PC-9 (cell line): ENCODE measurements around the gene HTT. TPM values are rescaled to one million over a fixed set of nuclear protein-coding genes. Genes with fewer than 3 reads are reported as not detected.

Experiments used
- BruUV-seq: library from RNA; stranded (reverse); fragments of 400-500 nt; replicated peaks from 2 replicates; lab custom pipeline; 2021; lab: Mats Ljungman, UMichigan
- CTCF ChIA-PET: fragments of 300-600 bp; sonication (Branson Sonifier 250); formaldehyde crosslinking; loops from one replicate; lab custom pipeline; 2022; ENCODE audit warnings: antibody characterized with exemption; lab: Charles Lee
- POLR2A ChIA-PET: fragments of 300-600 bp; sonication (Branson Sonifier 250); formaldehyde crosslinking; loops from one replicate; lab custom pipeline; 2022; ENCODE audit warnings: antibody characterized with exemption; ENCODE audit not compliant: unreplicated experiment; lab: Charles Lee
- DNase-seq, 2 experiments: peaks; one replicate each; pipeline versions ENCODE4 v3.0.0 to v3.0.0-alpha.2; 2015 to 2022; ENCODE audit warnings: mixed read lengths in 1 of 2
- H2AFZ ChIP-seq: fragments of 200-600 bp; sonication (generic); 2 replicates; pipeline ENCODE4 v1.8.1; 2017; ENCODE audit warnings: antibody characterized with exemption
- H3F3A ChIP-seq: fragments of 200-600 bp; sonication (generic); 2 replicates; pipeline ENCODE4 v1.8.1; 2017; ENCODE audit warnings: antibody characterized with exemption, mild to moderate bottlenecking, low read depth; ENCODE audit not compliant: insufficient read depth
- H3K27ac ChIP-seq: fragments of 200-600 bp; sonication (generic); 2 replicates; pipeline ENCODE4 v1.6.1; 2016; ENCODE audit warnings: mixed run types
- H3K27me3 ChIP-seq: fragments of 200-600 bp; sonication (generic); 2 replicates; pipeline ENCODE4 v1.6.1; 2016; ENCODE audit warnings: low read depth, mixed run types; ENCODE audit not compliant: insufficient read depth
- H3K36me3 ChIP-seq: fragments of 200-600 bp; sonication (generic); 2 replicates; pipeline ENCODE4 v1.6.1; 2016; ENCODE audit warnings: low read depth, mixed run types
- H3K4me1 ChIP-seq: fragments of 200-600 bp; sonication (generic); replicated peaks from 2 replicates; pipeline ENCODE4 v1.6.1; 2016; ENCODE audit warnings: mixed run types; ENCODE audit not compliant: insufficient read depth
- H3K4me2 ChIP-seq: fragments of 200-600 bp; sonication (generic); 2 replicates; pipeline ENCODE4 v1.6.1; 2017; ENCODE audit warnings: mixed run types
- H3K4me3 ChIP-seq: fragments of 200-600 bp; sonication (generic); 2 replicates; pipeline ENCODE4 v1.6.1; 2016; ENCODE audit warnings: mixed run types
- H3K79me2 ChIP-seq: fragments of 200-600 bp; sonication (generic); 2 replicates; pipeline ENCODE4 v1.6.1; 2017; ENCODE audit warnings: low read depth, mixed run types
- H3K9me2 ChIP-seq: fragments of 200-600 bp; sonication (generic); 2 replicates; pipeline ENCODE4 v1.8.1; 2017; ENCODE audit warnings: mild to moderate bottlenecking; ENCODE audit not compliant: insufficient read depth
- H3K9me3 ChIP-seq: fragments of 200-600 bp; sonication (generic); 2 replicates; pipeline ENCODE4 v1.8.1; 2016; ENCODE audit warnings: low read depth; ENCODE audit not compliant: insufficient read depth
- H4K20me1 ChIP-seq: fragments of 200-600 bp; sonication (generic); 2 replicates; pipeline ENCODE4 v1.8.1; 2017; ENCODE audit not compliant: insufficient read depth
- EZH2 ChIP-seq: fragments of 200-600 bp; sonication (generic); IDR thresholded peaks from 2 replicates; pipeline ENCODE4 v1.8.0; 2017; ENCODE audit warnings: antibody characterized with exemption, low read depth
- intact Hi-C: fragments of 100-400 bp; cut with micrococcal nuclease; formaldehyde crosslinking; loops from one replicate; pipeline ENCODE4 v1.10.0; 2022; ENCODE audit not compliant: unreplicated experiment
- total RNA-seq: library from RNA; stranded (reverse); gene quantifications from 2 replicates; pipeline ENCODE4 v1.2.3, GENCODE V29; 2021
- TF ChIP-seq, protein P1 (sequence below): fragments of 200-600 bp; sonication (generic); conservative IDR thresholded peaks from 2 replicates; pipeline ENCODE4 v1.6.1; 2017; ENCODE audit warnings: mixed run types, antibody characterized with exemption, mild to moderate bottlenecking, moderate library complexity

HTT gene
- total RNA-seq, 1 experiment from 2014 or later = 81.7 TPM

DNA sequence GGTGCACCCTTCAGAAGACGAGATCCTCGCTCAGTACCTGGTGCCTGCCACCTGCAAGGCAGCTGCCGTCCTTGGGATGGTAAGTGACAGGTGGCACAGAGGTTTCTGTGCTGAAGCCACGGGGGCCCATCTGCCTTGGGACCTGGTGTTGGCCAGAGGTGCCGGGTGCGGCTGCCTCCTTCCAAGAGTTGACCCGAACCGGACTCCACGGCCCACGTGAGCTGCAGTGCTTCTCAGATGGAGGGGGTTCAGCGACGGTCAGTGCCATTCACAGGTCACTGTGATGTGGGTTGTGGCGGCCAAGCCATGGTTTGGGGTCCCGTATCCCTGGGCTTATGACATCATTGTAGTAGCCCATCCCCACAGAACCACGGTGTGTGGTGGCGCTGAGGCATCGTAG is 155.5 kb downstream of the HTT start:
- CTCF ChIA-PET = no interaction called here
- H3K9me3 ChIP-seq = no peaks in the 10 kb centered on the region
- TF ChIP-seq, protein P1, sequence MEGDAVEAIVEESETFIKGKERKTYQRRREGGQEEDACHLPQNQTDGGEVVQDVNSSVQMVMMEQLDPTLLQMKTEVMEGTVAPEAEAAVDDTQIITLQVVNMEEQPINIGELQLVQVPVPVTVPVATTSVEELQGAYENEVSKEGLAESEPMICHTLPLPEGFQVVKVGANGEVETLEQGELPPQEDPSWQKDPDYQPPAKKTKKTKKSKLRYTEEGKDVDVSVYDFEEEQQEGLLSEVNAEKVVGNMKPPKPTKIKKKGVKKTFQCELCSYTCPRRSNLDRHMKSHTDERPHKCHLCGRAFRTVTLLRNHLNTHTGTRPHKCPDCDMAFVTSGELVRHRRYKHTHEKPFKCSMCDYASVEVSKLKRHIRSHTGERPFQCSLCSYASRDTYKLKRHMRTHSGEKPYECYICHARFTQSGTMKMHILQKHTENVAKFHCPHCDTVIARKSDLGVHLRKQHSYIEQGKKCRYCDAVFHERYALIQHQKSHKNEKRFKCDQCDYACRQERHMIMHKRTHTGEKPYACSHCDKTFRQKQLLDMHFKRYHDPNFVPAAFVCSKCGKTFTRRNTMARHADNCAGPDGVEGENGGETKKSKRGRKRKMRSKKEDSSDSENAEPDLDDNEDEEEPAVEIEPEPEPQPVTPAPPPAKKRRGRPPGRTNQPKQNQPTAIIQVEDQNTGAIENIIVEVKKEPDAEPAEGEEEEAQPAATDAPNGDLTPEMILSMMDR = no peak
- no peak for TF ChIP-seq EZH2
- no peaks in the 10 kb centered on the region for H4K20me1 ChIP-seq
- DNase-seq = no peak
- intact Hi-C loops = no loop called here
- H3K9me2 ChIP-seq = no peaks in the 10 kb centered on the region
- no TSS peak for BruUV-seq
- no peak overlapping the region for H3K27ac ChIP-seq
- no peaks in the 10 kb centered on the region for H3K36me3 ChIP-seq
- H3K27me3 ChIP-seq = no peaks in the 10 kb centered on the region
- H2AFZ ChIP-seq = no peak overlapping the region
- POLR2A ChIA-PET = no interaction called here
- H3K79me2 ChIP-seq = no peaks in the 10 kb centered on the region
- no peaks in the 10 kb centered on the region for H3K4me1 ChIP-seq
- H3K4me3 ChIP-seq = no peak overlapping the region
- H3K4me2 ChIP-seq = no peak overlapping the region
- H3F3A ChIP-seq = no peaks in the 10 kb centered on the region

DNA sequence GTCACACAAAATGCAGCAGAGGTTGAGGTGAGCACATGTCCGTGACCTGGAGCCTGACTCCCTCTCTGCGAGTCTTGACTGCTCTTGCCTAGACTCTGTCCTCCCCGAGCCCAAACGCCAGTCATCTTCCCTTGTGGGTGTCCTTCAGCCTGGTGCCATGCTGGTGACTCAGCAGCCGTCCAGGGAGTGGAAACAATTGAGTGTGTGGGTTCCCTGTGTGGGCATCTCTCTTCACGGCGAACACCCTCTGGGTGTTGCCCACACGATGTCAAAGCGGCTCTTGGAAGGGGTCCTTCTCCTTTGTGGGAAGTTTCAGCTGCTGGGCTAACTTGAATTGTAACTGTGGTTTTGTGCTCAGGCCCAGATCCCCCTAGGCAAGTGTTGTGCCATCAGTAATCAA is 157.0 kb downstream of the HTT start:
- ChIA-PET POLR2A (no interaction called here), CTCF (no interaction called here)
- Histone ChIP-seq H3K27ac (no peak overlapping the region), H3K4me3 (no peak overlapping the region), H3K9me3 (no peaks in the 10 kb centered on the region), H3K79me2 (no peaks in the 10 kb centered on the region), H4K20me1 (no peaks in the 10 kb centered on the region), H3K9me2 (no peaks in the 10 kb centered on the region), H3K27me3 (no peaks in the 10 kb centered on the region), H3K4me2 (no peak overlapping the region), H3F3A (no peaks in the 10 kb centered on the region), H3K4me1 (no peaks in the 10 kb centered on the region), H2AFZ (no peak overlapping the region), H3K36me3 (no peaks in the 10 kb centered on the region)
- BruUV-seq = no TSS peak
- DNase-seq = no peak
- intact Hi-C loops = no loop called here
- TF ChIP-seq, protein P1 = no peak
- no peak for TF ChIP-seq EZH2

DNA sequence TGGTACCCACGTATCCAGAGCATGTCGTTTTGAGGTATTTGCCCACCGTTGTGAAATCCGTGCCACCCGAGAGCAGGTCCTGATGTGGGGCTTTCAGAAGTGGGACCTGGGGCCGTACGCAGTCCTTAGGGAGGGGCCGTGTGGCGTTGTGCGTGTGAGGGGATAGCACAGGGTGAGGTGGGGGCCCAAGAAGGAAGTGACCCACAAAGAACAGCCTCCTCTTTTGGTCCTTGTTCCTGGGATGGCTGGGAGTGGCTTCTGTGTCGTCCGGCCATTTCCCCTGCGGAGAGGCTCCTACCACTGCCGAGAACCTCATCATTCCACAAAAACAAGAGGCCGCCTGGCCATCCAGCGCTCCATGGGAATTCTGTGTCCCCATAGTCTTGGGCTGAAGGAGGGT is 157.5 kb downstream of the HTT start:
- no peak overlapping the region for H2AFZ ChIP-seq
- no peaks in the 10 kb centered on the region for H3K36me3 ChIP-seq
- H3K4me3 ChIP-seq = no peak overlapping the region
- no peak for DNase-seq
- no peaks in the 10 kb centered on the region for H3F3A ChIP-seq
- no peaks in the 10 kb centered on the region for H4K20me1 ChIP-seq
- no peaks in the 10 kb centered on the region for H3K9me3 ChIP-seq
- BruUV-seq = no TSS peak
- intact Hi-C loops = no loop called here
- ChIA-PET POLR2A (no interaction called here), CTCF (no interaction called here)
- no peaks in the 10 kb centered on the region for H3K4me1 ChIP-seq
- H3K27me3 ChIP-seq = no peaks in the 10 kb centered on the region
- H3K27ac ChIP-seq = no peak overlapping the region
- TF ChIP-seq EZH2 = no peak
- TF ChIP-seq, protein P1 = no peak
- no peak overlapping the region for H3K4me2 ChIP-seq
- H3K9me2 ChIP-seq = no peaks in the 10 kb centered on the region
- no peaks in the 10 kb centered on the region for H3K79me2 ChIP-seq
